Measurements from ENCODE around the gene C1orf105. TPM values are rescaled to one million over a fixed set of nuclear protein-coding genes. Genes with fewer than 3 reads are reported as not detected.

C1orf105 gene
- total and polyA plus RNA-seq, 2 experiments from 2014 or later, result 3.2 to 21.5 TPM

DNA sequence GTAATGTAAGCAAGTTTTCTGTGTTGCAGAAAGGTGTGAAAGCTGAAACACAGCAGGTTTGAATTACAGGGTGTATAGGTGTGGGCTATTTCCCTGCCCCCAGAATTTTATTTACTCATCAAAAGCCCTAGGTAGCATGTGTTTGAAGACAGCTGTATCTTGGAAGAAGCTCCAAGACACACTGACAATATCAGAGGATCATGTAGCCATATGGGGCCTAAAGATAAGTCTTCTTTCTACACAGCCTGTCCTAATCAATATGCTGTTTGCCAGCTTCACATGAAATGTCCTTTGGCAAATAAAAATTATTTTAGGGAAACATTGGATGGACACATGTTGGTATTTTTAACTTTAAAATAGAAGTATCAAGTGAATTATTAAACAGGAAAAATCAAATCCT is 95.0 kb downstream of the C1orf105 start:
- H3K27ac ChIP-seq, result no peak overlapping the region
- no peaks in the 10 kb centered on the region for H3K27me3 ChIP-seq
- no peaks in the 10 kb centered on the region for H3K9me3 ChIP-seq (ENCODE audit: low read depth)
- DNase-seq (ENCODE audit: low read depth in 1 of 2, low spot score in 1 of 2), result no peak
- TF ChIP-seq, protein P1, sequence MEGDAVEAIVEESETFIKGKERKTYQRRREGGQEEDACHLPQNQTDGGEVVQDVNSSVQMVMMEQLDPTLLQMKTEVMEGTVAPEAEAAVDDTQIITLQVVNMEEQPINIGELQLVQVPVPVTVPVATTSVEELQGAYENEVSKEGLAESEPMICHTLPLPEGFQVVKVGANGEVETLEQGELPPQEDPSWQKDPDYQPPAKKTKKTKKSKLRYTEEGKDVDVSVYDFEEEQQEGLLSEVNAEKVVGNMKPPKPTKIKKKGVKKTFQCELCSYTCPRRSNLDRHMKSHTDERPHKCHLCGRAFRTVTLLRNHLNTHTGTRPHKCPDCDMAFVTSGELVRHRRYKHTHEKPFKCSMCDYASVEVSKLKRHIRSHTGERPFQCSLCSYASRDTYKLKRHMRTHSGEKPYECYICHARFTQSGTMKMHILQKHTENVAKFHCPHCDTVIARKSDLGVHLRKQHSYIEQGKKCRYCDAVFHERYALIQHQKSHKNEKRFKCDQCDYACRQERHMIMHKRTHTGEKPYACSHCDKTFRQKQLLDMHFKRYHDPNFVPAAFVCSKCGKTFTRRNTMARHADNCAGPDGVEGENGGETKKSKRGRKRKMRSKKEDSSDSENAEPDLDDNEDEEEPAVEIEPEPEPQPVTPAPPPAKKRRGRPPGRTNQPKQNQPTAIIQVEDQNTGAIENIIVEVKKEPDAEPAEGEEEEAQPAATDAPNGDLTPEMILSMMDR (IDR thresholded peaks at IDR 0.05; ENCODE audit: low read depth, low read length), result no peak
- no peaks in the 10 kb centered on the region for H3K4me1 ChIP-seq (ENCODE audit: low read depth)
- H3K36me3 ChIP-seq, result no peaks in the 10 kb centered on the region
- H3K4me3 ChIP-seq, result no peak overlapping the region

DNA sequence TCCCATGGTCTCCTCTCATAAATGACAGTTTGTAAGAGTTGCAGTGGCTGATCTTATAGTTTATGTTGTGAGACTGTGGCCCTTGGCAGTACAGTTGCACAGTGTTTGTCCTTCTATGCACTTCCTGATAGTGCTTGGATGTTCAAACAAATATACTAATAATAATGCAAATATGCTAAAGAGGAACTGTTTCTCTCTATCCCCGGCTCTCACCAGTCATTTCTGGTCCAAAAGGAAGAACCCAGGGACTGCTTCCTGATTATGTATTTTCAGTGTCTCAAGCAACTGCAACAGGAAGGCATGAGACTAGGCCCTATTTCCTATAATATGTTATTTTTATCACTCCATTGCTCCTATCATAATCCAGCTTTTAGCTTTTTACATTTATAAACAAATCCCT is 95.4 kb downstream of the C1orf105 start:
- no peaks in the 10 kb centered on the region for H3K9me3 ChIP-seq (ENCODE audit: low read depth)
- TF ChIP-seq, protein P1 (IDR thresholded peaks at IDR 0.05; ENCODE audit: low read depth, low read length), result no peak
- no peaks in the 10 kb centered on the region for H3K36me3 ChIP-seq
- no peaks in the 10 kb centered on the region for H3K4me1 ChIP-seq (ENCODE audit: low read depth)
- no peak overlapping the region for H3K27ac ChIP-seq
- no peak for DNase-seq (ENCODE audit: low read depth in 1 of 2, low spot score in 1 of 2)
- H3K4me3 ChIP-seq, result no peak overlapping the region
- no peaks in the 10 kb centered on the region for H3K27me3 ChIP-seq

DNA sequence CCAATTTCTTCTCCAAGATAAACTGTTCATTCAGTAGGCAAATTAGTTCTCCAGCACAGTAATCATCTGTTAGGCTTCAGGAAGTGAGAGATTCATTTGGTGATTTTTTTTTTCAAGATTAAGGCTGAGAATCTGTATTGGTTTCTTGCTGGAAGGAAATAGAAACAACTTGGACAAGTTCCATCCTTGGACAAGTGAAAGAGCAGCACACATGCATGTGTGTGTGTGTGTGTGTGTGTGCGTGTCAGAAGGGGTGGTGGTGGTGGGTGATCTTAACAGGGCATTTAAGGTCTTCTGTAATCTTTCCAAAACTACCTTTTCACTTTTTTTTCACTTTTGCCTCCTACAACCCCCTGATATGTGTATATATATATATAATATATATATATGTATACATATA is 96.6 kb downstream of the C1orf105 start:
- Histone ChIP-seq H3K4me1 (ENCODE audit: low read depth) (no peaks in the 10 kb centered on the region), H3K27ac (no peak overlapping the region), H3K9me3 (ENCODE audit: low read depth) (no peaks in the 10 kb centered on the region), H3K27me3 (no peaks in the 10 kb centered on the region), H3K36me3 (no peaks in the 10 kb centered on the region), H3K4me3 (no peak overlapping the region)
- no peak for DNase-seq (ENCODE audit: low read depth in 1 of 2, low spot score in 1 of 2)
- TF ChIP-seq, protein P1 (IDR thresholded peaks at IDR 0.05; ENCODE audit: low read depth, low read length), result no peak

DNA sequence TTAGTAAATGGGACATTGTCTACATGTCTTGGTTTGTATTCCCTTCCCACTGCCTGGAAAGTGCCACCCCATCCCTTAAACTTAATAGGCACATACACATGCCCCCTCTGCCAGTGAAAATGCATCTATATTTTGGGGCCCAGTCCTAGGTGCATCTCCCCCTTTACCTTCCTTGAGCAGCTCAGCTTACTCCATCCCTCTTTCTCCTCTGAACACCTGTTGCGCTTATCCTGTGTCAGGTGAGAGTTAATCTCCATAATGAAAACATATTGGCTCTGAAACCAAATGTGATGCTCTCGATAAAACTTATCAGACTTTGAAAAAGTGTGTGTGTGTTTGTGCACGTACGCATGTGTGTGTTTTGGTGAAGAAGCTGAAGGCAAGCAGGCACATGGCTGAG is 97.1 kb downstream of the C1orf105 start:
- Histone ChIP-seq H3K4me1 (ENCODE audit: low read depth) (no peaks in the 10 kb centered on the region), H3K4me3 (no peak overlapping the region), H3K36me3 (no peaks in the 10 kb centered on the region), H3K27me3 (no peaks in the 10 kb centered on the region), H3K27ac (no peak overlapping the region), H3K9me3 (ENCODE audit: low read depth) (no peaks in the 10 kb centered on the region)
- TF ChIP-seq, protein P1 (IDR thresholded peaks at IDR 0.05; ENCODE audit: low read depth, low read length), result no peak
- no peak for DNase-seq (ENCODE audit: low read depth in 1 of 2, low spot score in 1 of 2)

Other genes with a start within 250 kb of the C1orf105 start
- gene PIGC, start 23.4 kb downstream of the C1orf105 start, total RNA-seq, result 10.9 and 14.0 TPM in 2 replicates
- gene PIGC, start 23.4 kb downstream of the C1orf105 start, polyA plus RNA-seq, result 29.1 and 35.1 TPM in 2 replicates
- 41.4 and 48.6 TPM in 2 replicates for gene SUCO, start 112.5 kb downstream of the C1orf105 start, total RNA-seq
- 23.0 and 28.9 TPM in 2 replicates for gene SUCO, start 112.5 kb downstream of the C1orf105 start, polyA plus RNA-seq
- not detected in 2 replicates for gene FASLG, start 238.4 kb downstream of the C1orf105 start, total RNA-seq
- gene FASLG, start 238.4 kb downstream of the C1orf105 start, polyA plus RNA-seq, result not detected in 2 replicates

Data from cardiac muscle cell (in vitro differentiated cells and primary cell).